Naive thymus-derived CD4-positive, alpha-beta T cell (primary cell): ENCODE results near the gene OR6K3. TPM values are rescaled to one million over a fixed set of nuclear protein-coding genes. Genes with fewer than 3 reads are reported as not detected.

Source experiments
- ATAC-seq: fragments of 150-1000 bp; cut with Tn5 transposase; 2 replicates; pipeline ENCODE4 v1.10.0; 2021; ENCODE audit warnings: mild to moderate bottlenecking, moderate library complexity
- CTCF ChIA-PET: fragments of 350-600 bp; sonication (Branson Sonifier 250); formaldehyde crosslinking; loops from one replicate; lab custom pipeline; 2021; ENCODE audit warnings: antibody characterized with exemption; lab: Charles Lee
- POLR2A ChIA-PET: fragments of 350-600 bp; sonication (Branson Sonifier 250); formaldehyde crosslinking; loops from one replicate; lab custom pipeline; 2021; ENCODE audit warnings: antibody characterized with exemption, inconsistent platforms; lab: Charles Lee
- DNase-seq, 9 donors: peaks; one replicate each; pipeline versions ENCODE4 v3.0.0 to v3.0.0-alpha.2; 2020 to 2022; ENCODE audit warnings: mixed read lengths in 1 of 9
- H3K27ac ChIP-seq: one replicate; pipeline ENCODE4 v1.7.0; 2013; ENCODE audit warnings: mild to moderate bottlenecking, low read depth, low read length, moderate library complexity
- H3K27me3 ChIP-seq, 2 donors: one replicate each; pipeline ENCODE4 v1.7.0; 2013; ENCODE audit warnings: low read length in 2 of 2, mild to moderate bottlenecking in 2 of 2, moderate library complexity in 2 of 2; ENCODE audit not compliant: control insufficient read depth in 2 of 2, insufficient read depth in 2 of 2
- H3K36me3 ChIP-seq, 3 experiments: 1 replicate in 2 of 3; 2 replicates in 1 of 3; pipeline ENCODE4 v1.7.0; 2013; ENCODE audit warnings: low read length in 3 of 3, mild to moderate bottlenecking in 3 of 3, moderate library complexity in 1 of 3; ENCODE audit not compliant: insufficient read depth in 3 of 3, control insufficient read depth in 2 of 3
- H3K4me1 ChIP-seq, 2 donors: one replicate each; pipeline ENCODE4 v1.7.0; 2013; ENCODE audit warnings: low read length in 2 of 2, mild to moderate bottlenecking in 2 of 2, moderate library complexity in 1 of 2; ENCODE audit not compliant: control insufficient read depth in 2 of 2, insufficient read depth in 2 of 2
- H3K4me3 ChIP-seq: 2 replicates; pipeline ENCODE4 v1.7.0; 2013; ENCODE audit warnings: mild to moderate bottlenecking, low read length
- H3K9me3 ChIP-seq, 3 experiments: 1 replicate in 2 of 3; 2 replicates in 1 of 3; pipeline ENCODE4 v1.7.0; 2013; ENCODE audit warnings: low read length in 3 of 3; ENCODE audit not compliant: control insufficient read depth in 2 of 3
- H3K27ac Mint-ChIP-seq, 9 donors: one replicate each; pipeline ENCODE4 v1.8.0; 2020 to 2022; ENCODE audit warnings: mixed read lengths in 9 of 9, mild to moderate bottlenecking in 8 of 9, moderate library complexity in 5 of 9, inconsistent platforms in 2 of 9
- H3K27me3 Mint-ChIP-seq, 5 donors: one replicate each; pipeline ENCODE4 v1.8.0; 2021 to 2022; ENCODE audit warnings: mixed read lengths in 5 of 5, mild to moderate bottlenecking in 1 of 5
- H3K36me3 Mint-ChIP-seq, 5 donors: one replicate each; pipeline ENCODE4 v1.8.0; 2020 to 2022; ENCODE audit warnings: mixed read lengths in 5 of 5, mild to moderate bottlenecking in 3 of 5, inconsistent platforms in 1 of 5
- H3K4me1 Mint-ChIP-seq, 7 donors: one replicate each; pipeline ENCODE4 v1.8.0; 2020 to 2022; ENCODE audit warnings: mixed read lengths in 7 of 7, mild to moderate bottlenecking in 3 of 7, inconsistent platforms in 1 of 7
- H3K4me3 Mint-ChIP-seq, 10 donors: one replicate each; pipeline ENCODE4 v1.8.0; 2020 to 2022; ENCODE audit warnings: mild to moderate bottlenecking in 10 of 10, mixed read lengths in 10 of 10, moderate library complexity in 6 of 10, inconsistent platforms in 2 of 10
- H3K9me3 Mint-ChIP-seq, 11 donors: one replicate each; pipeline ENCODE4 v1.8.0; 2020 to 2022; ENCODE audit warnings: mixed read lengths in 11 of 11, mild to moderate bottlenecking in 4 of 11, inconsistent platforms in 1 of 11, moderate library complexity in 1 of 11
- intact Hi-C, 2 donors: fragments of 100-400 bp; cut with micrococcal nuclease; formaldehyde crosslinking; loops; one replicate each; pipeline ENCODE4 v1.15.1; 2023
- polyA plus RNA-seq, 2 donors: library from polyadenylated mRNA; unstranded; fragments of 300-500 nt; fragmentation: Illumina TruSeq; gene quantifications; one replicate each; pipeline ENCODE4 v1.2.3, GENCODE V29; 2021
- total RNA-seq, 6 experiments: library from RNA in 5 of 6; stranded (reverse) in 5 of 6; gene quantifications; 1 replicate in 5 of 6; 2 replicates in 1 of 6; pipeline ENCODE4 v1.2.3 and lab custom pipeline; 2021 to 2026

Gene OR6K3, protein sequence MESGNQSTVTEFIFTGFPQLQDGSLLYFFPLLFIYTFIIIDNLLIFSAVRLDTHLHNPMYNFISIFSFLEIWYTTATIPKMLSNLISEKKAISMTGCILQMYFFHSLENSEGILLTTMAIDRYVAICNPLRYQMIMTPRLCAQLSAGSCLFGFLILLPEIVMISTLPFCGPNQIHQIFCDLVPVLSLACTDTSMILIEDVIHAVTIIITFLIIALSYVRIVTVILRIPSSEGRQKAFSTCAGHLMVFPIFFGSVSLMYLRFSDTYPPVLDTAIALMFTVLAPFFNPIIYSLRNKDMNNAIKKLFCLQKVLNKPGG
- under 1 TPM in 1 of 5 experiments, not detected in 4; 0.29 TPM for total RNA-seq
- polyA plus RNA-seq = not detected
- not detected for total RNA-seq (lab: John Stamatoyannopoulos, UW)

DNA sequence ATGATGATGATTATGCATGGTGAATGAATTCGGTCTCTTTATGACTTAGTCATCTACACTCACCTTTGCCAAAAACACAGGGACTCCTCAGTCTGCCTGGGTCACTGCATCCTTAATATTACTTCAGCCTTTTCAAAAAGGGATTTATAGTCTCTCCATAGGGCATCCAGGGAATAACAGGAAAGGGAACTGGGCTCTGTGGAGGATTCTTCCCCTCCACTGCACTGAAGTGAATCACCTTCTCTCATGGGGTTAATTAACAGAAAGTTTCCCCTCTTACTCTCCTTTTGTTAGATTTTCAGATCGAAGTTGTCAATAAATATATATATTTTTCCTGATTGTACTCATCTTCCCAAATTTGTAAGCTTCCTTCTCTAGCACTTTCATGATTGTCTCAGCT lies at the start of gene OR6K3:
OR6K3 (minus strand) TSS at position 101 of the 400 bp plus-strand sequence. CDS start 2,605 bp downstream, outside the sequence.
- no peak within 1 kb of the TSS for H3K4me3 Mint-ChIP-seq
- peaks cover 12 to 48% (median 35%) of the 10 kb centered on the region in 5 donors for H3K27me3 Mint-ChIP-seq
- Histone ChIP-seq H3K4me1 (no peaks in the 10 kb centered on the region), H3K4me3 (no peak within 1 kb of the TSS), H3K9me3 (no peaks in the 10 kb centered on the region), H3K27me3 (no peaks in the 10 kb centered on the region), H3K27ac (no peak within 1 kb of the TSS), H3K36me3 (no peaks in the 10 kb centered on the region)
- ATAC-seq (no peak), DNase-seq (no peak)
- H3K36me3 Mint-ChIP-seq = no peaks in the 10 kb centered on the region
- ChIA-PET CTCF (no interaction called here), POLR2A (no interaction called here)
- H3K27ac Mint-ChIP-seq = no peak within 1 kb of the TSS
- peaks cover 0 to 3% (median 0%) of the 10 kb centered on the region in 7 donors for H3K4me1 Mint-ChIP-seq
- H3K9me3 Mint-ChIP-seq = no peaks in the 10 kb centered on the region
- intact Hi-C loops = no loop called here

DNA sequence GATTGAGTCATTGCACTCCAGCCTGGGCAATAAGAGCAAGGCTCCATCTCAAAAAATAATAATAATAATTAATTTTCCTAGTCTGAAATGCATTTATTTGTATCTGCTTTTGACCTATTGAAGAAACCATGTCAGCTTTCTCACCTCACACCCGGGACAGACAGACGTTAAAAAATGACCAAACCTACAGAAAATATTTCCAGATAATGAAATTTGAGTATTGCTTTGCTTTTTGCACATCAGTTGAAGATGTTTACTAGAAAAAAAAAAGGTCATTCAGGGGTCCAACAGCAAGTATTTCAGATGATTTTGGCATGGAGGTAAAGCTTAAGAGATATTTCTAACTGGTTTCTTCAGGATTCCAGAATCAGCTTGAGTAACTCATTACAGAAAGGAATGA lies 33.9 kb upstream of the OR6K3 start, which contains the start of gene OR6K6:
OR6K6 (plus strand) TSS at position 301 of the 400 bp plus-strand sequence. CDS start 168 bp downstream, outside the sequence.
- Mint-ChIP-seq H3K27ac (no peak within 1 kb of the TSS), H3K27me3 (peaks cover 8 to 25% (median 18%) of the 10 kb centered on the region in 5 donors), H3K4me3 (no peak within 1 kb of the TSS), H3K36me3 (no peaks in the 10 kb centered on the region), H3K9me3 (peaks cover 0 to 3% (median 0%) of the 10 kb centered on the region in 11 donors), H3K4me1 (no peaks in the 10 kb centered on the region)
- no peak within 1 kb of the TSS for H3K4me3 ChIP-seq
- CTCF ChIA-PET = no interaction called here
- H3K4me1 ChIP-seq = no peaks in the 10 kb centered on the region
- POLR2A ChIA-PET = no interaction called here
- no peak within 1 kb of the TSS for H3K27ac ChIP-seq
- H3K9me3 ChIP-seq = no peaks in the 10 kb centered on the region
- ATAC-seq (no peak), DNase-seq (no peak)
- intact Hi-C loops = no loop called here
- no peaks in the 10 kb centered on the region for H3K27me3 ChIP-seq
- H3K36me3 ChIP-seq = no peaks in the 10 kb centered on the region

DNA sequence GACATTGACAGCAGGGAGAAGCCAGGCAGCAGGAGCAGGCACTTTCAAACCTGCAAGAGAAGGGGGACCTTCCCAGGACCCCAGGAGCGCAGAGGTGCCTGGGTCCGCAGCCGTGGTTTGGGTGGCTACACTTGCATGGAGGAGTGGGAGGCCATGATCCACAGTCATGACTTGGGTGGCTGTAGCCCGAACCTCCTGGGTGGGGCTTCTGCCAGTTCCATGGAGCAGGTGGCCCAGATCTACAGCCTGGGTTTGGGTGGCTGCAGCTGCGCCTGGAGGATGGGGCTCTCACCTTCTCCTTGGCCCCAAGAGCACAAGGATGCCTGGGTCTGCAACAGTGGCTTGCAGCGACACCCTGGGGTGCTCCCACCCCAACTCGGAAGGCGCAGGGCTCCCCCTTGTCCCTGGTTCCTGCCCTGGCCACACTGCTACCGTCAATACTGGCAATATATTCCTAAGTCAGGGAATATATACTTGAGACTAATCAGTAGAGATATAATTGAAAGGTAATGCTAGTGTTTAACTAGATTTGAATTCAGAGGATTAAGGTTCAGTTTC lies 31.7 kb upstream of the OR6K3 start:
- peaks cover 6 to 15% (median 12%) of the 10 kb centered on the region in 5 donors for H3K27me3 Mint-ChIP-seq
- no peaks in the 10 kb centered on the region for H3K4me1 ChIP-seq
- H3K36me3 Mint-ChIP-seq = no peaks in the 10 kb centered on the region
- ATAC-seq (no peak), DNase-seq (no peak)
- no peak overlapping the region for H3K27ac Mint-ChIP-seq
- H3K27ac ChIP-seq = no peak overlapping the region
- no peaks in the 10 kb centered on the region for H3K4me1 Mint-ChIP-seq
- no peak overlapping the region for H3K4me3 Mint-ChIP-seq
- no peaks in the 10 kb centered on the region for H3K36me3 ChIP-seq
- H3K4me3 ChIP-seq = no peak overlapping the region
- POLR2A ChIA-PET = no interaction called here
- CTCF ChIA-PET = no interaction called here
- H3K9me3 Mint-ChIP-seq = peaks cover 0 to 6% (median 0%) of the 10 kb centered on the region in 11 donors
- no peaks in the 10 kb centered on the region for H3K9me3 ChIP-seq
- intact Hi-C loops = no loop called here
- no peaks in the 10 kb centered on the region for H3K27me3 ChIP-seq

DNA sequence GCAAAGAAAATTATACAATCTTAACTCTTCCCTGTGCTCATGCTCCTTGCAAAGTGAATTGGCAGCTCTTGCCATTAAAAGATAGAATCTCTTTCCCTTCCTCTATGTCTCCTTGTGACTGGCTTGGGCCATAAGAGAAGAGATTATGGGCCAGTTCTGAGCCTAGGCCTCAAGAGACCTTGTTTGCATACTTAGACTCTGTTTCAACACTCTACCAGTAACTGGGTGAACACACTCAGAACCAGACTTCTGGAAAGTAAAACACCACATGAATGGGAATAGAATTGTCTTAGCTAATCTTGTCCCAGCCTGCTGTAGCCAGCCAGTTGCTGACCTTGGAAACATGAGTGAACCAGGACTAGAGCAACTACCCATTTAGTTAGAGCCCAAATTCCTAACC lies 15.3 kb upstream of the OR6K3 start:
- Histone ChIP-seq H3K27ac (no peak overlapping the region), H3K4me1 (no peaks in the 10 kb centered on the region), H3K9me3 (no peaks in the 10 kb centered on the region), H3K27me3 (peaks cover 0 to 5% of the 10 kb centered on the region in 2 donors), H3K36me3 (no peaks in the 10 kb centered on the region), H3K4me3 (no peak overlapping the region)
- Mint-ChIP-seq H3K4me3 (no peak overlapping the region), H3K27me3 (peaks cover 14 to 22% (median 17%) of the 10 kb centered on the region in 5 donors), H3K4me1 (no peaks in the 10 kb centered on the region), H3K36me3 (no peaks in the 10 kb centered on the region), H3K27ac (no peak overlapping the region), H3K9me3 (no peaks in the 10 kb centered on the region)
- DNase-seq (no peak), ATAC-seq (no peak)
- POLR2A ChIA-PET = no interaction called here
- intact Hi-C loops = no loop called here
- CTCF ChIA-PET = no interaction called here

DNA sequence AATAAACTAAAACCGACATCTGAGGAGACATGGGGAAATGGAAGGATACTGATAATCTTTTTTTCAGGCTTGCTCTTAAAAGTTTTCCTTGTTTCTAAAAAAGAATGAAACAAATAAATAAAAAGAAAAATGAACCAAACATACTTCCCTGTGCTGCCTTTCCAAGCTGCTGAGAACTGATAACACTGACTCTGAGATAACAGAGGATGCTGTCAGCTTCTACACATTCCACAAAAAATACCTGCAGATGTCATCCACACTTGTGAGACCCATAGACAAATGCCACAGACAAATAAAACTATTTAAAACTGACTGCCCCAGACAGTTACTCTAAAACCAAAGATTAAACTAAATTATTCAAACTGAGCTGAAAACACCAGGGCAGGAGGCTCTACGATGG lies 12.0 kb upstream of the OR6K3 start:
- Histone ChIP-seq H3K36me3 (no peaks in the 10 kb centered on the region), H3K27ac (no peak overlapping the region), H3K4me1 (no peaks in the 10 kb centered on the region), H3K4me3 (no peak overlapping the region), H3K9me3 (no peaks in the 10 kb centered on the region), H3K27me3 (no peaks in the 10 kb centered on the region)
- no peaks in the 10 kb centered on the region for H3K9me3 Mint-ChIP-seq
- intact Hi-C loops = no loop called here
- H3K4me3 Mint-ChIP-seq = no peak overlapping the region
- ChIA-PET POLR2A (no interaction called here), CTCF (no interaction called here)
- no peak for DNase-seq
- peaks cover 4 to 22% (median 5%) of the 10 kb centered on the region in 5 donors for H3K27me3 Mint-ChIP-seq
- ATAC-seq = no peak
- H3K27ac Mint-ChIP-seq = no peak overlapping the region
- no peaks in the 10 kb centered on the region for H3K36me3 Mint-ChIP-seq
- no peaks in the 10 kb centered on the region for H3K4me1 Mint-ChIP-seq

DNA sequence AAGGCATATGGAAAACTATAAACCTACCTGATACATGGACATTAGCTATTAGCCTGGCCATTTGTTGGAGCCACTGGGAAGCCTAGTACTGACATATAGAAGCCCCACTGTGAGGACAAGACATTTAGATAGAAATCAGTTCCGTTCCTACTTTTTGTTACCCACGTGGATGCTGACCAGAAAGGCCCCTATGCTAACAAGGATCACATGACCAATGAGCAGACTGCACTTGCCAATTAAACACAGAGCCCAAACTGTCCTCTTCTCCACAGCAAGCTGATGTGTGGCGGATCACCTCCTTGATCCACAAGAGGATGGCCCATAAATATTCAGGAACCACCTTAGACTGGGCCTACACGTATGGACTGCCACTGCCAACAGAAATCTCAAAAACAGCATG lies 11.2 kb upstream of the OR6K3 start:
- H3K4me3 Mint-ChIP-seq = no peak overlapping the region
- ChIA-PET POLR2A (no interaction called here), CTCF (no interaction called here)
- no peaks in the 10 kb centered on the region for H3K4me1 ChIP-seq
- no peaks in the 10 kb centered on the region for H3K36me3 Mint-ChIP-seq
- no peak for DNase-seq
- H3K27ac ChIP-seq = no peak overlapping the region
- H3K4me3 ChIP-seq = no peak overlapping the region
- no peak for ATAC-seq
- H3K27ac Mint-ChIP-seq = no peak overlapping the region
- no peaks in the 10 kb centered on the region for H3K27me3 ChIP-seq
- H3K36me3 ChIP-seq = no peaks in the 10 kb centered on the region
- no peaks in the 10 kb centered on the region for H3K9me3 Mint-ChIP-seq
- H3K27me3 Mint-ChIP-seq = peaks cover 5 to 22% (median 5%) of the 10 kb centered on the region in 5 donors
- no peaks in the 10 kb centered on the region for H3K9me3 ChIP-seq
- intact Hi-C loops = no loop called here
- H3K4me1 Mint-ChIP-seq = no peaks in the 10 kb centered on the region

DNA sequence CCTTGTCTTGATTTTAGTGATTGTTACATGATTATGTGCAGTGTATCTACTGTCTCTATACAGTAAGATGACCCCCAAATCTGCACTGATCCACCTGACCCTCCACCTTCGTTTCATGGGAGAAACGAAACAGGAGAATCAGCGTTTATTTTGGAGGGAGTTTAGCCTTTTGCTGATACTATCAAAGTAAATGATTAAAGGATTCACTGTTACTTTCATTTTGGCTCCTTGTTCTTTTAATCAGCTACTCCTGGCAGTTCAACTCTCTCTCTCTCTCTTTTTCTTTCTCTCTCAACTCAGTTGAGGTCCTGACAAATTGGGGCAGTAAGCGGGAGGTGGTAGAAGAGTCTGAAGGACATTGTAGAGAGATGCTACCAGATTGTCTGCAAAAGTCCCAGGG lies 9.9 kb upstream of the OR6K3 start:
- no peak for ATAC-seq
- no peaks in the 10 kb centered on the region for H3K9me3 ChIP-seq
- POLR2A ChIA-PET = no interaction called here
- H3K4me3 ChIP-seq = no peak overlapping the region
- Mint-ChIP-seq H3K4me1 (no peaks in the 10 kb centered on the region), H3K9me3 (no peaks in the 10 kb centered on the region), H3K27me3 (peaks cover 5 to 25% (median 9%) of the 10 kb centered on the region in 5 donors), H3K27ac (no peak overlapping the region), H3K36me3 (no peaks in the 10 kb centered on the region), H3K4me3 (no peak overlapping the region)
- intact Hi-C loops = no loop called here
- H3K27ac ChIP-seq = no peak overlapping the region
- no peaks in the 10 kb centered on the region for H3K27me3 ChIP-seq
- CTCF ChIA-PET = no interaction called here
- no peaks in the 10 kb centered on the region for H3K36me3 ChIP-seq
- DNase-seq = no peak
- no peaks in the 10 kb centered on the region for H3K4me1 ChIP-seq
